SIG-M5 treated with dmso at 0.1 percent for 504 hours (cell line): Measurements from ENCODE around the gene GJA1.

Experiments
- DNase-seq: peaks from one replicate; lab custom pipeline; 2025; ENCODE audit not compliant: unreplicated experiment; lab: John Stamatoyannopoulos, UW

Gene GJA1

DNA sequence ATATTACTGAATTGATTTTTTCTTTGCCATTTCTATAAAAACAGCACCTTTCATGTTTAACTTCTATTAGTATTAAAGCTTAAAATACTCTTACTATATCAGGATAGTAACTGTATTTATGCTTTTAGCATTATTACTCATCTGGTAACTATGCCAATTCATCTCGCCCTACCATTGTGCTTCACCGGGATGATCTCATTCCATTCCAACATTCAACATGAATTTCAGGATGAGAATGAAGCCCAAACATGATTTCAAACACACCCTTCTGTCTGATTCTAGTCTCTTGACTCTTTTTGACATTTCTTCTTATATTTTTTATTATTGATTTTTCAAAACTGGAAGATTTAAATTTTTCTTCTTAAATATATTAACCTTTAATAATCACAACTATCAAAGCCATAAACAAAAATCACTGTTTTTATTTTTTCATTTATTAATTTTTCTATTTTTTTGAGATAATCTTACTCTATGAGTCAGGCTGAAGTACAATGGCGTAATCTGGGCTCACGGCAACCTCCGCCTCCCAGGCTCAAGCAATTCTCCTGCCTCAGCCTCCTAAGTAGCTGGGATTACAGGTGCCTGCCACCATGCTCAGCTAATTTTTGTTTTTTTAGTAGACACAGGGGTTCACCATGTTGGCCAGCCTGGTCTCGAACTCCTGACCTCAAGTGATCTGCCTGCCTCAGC lies 46.7 kb downstream of the GJA1 start:
- no peak for DNase-seq

DNA sequence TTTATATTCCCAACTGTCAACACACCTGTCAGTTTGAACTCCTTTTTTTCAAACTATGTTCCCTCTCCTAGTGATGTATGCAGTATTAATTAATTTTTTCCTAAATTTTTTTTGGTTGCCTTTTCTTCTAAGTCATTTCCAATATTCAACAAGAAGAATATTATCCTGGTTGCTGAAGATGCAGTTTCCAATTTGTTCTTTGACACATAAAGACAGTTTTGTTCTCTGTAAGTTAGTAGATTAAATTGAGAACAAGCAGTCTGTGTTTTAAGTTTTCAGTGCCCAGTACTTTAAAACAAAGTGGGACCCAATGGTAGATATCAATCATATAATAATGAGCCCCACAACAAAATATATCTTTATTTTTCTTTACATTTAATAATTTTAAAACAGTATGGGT lies 47.3 kb downstream of the GJA1 start:
- no peak for DNase-seq

DNA sequence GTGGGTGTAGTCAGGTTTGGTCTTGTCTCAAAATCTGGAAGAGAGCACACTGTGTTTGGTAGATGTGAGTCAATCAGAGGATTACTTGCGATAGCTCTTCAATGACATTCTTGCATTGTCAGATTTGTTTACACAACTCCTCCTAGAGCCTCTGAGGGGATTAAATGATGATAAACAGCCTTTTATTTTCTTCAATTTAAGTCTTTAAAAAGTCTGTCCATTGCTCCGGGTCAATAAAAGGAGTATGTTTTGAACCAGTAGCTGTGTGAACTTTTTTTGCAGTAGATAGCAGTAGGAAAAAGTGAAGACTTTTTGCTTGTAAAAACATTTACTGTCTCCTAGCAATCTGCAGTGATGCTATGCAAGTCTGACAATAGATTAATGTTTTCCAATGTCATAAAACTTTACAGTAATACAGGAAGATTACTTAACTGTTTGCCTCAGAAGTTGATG lies 49.9 kb downstream of the GJA1 start:
- no peak for DNase-seq

DNA sequence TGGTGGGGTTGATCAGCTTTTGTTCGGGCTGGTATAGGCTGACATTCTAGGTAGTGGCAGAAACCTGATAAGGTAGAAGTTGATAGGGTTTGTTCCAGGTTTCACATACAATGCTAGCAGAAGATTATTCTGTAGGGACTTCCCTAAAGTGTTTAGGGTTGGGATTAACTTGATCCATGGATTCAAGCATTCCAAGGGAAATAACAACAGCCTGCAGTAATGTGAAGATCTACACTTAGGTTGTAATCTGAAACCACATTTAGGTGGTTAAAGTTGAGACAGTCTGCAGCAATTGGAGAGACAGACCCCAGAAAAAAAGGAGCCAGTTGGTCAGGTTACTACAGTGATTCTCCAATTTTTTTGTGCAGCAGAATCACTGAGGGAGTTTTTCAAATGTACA lies 56.1 kb downstream of the GJA1 start:
- DNase-seq: no peak

DNA sequence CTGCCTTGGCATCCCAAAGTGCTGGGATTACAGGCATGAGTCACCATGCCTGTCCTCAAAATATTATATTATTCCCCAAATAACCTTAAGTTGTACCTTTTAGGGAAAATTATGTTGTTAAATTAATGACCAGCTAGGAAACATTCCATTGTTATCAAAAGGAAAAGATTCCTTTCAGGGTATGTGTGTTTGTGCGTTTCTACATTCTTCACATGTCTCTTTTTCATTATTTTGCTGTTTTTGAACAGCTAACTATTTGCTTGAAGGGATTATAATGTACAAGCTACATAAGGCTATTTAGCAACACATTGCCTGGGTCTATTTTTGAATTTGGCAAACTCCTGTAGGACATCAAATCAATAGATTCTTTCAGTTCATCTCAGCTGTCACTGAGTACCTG lies 57.1 kb downstream of the GJA1 start:
- DNase-seq: no peak

DNA sequence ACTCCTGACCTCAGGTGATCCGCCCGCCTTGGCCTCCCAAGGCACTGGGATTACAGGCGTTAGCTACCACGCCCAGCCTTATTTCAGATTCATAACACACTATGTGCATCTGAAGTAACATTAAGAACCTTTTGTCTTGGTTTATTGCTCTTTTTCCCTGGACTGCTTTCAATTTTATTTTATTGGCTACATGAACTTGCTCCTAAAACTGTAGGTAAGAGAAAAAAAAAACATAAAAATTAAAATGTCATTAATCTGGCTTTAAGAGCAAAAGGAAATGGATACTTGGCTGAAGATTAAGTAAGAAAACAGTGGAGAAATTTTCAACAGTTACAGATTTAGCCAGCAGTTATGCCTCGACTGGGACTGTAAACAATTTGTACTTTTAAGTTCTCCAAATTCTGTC lies 62.5 kb downstream of the GJA1 start:
- DNase-seq: no peak

DNA sequence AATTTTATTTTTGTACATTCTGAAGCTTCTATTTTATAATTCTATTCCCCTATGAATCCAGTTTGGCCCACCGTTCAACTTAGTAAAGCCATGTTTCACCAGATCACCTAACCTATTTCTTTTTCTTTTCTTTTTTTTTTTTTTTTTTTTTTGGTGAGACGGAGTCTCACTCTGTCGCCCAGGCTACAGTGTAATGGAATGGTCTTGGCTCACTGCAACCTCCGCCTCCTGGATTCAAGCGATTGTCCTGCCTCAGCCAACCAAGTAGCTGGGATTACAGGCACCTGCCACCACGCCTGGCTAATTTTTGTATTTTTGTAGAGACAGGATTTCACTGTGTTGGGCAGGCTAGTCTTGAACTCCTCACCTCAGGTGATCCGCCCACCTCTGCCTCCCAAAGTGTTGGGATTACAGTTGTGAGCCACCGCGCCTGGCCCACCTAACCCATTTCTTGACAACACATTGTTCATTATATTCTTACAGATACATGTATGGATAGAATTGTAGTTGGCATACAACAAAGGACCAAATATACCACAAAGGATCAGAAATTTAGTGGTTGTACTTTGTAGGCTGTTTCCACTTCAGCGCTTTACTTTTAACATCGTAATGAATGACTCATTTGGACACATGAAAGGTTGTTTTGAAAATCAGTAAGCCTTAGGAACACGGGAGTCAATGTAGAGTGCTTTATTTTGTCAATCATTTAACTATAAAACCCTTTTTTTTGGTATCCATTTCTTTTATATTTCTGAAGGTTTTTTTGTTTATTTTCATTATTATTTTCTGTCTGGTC lies 63.2 kb downstream of the GJA1 start:
- no peak for DNase-seq
